Esophagus squamous epithelium (tissue), 4 donors: Measurements from ENCODE around the gene NOTCH4.

Experiments used
- CTCF ChIP-seq, 6 experiments: fragments of 450-650 bp in 4 of 6; fragments of 200-600 bp in 2 of 6; sonication (generic) in 2 of 6; IDR thresholded peaks; one replicate each; pipeline ENCODE4 v1.5.1; 2016 to 2019; ENCODE audit warnings: antibody characterized with exemption in 6 of 6, mild to moderate bottlenecking in 4 of 6, moderate library complexity in 4 of 6
- POLR2A ChIP-seq, 4 donors: fragments of 450-650 bp; IDR thresholded peaks; one replicate each; pipeline ENCODE4 v1.6.1; 2017; ENCODE audit warnings: antibody characterized with exemption in 4 of 4, mild to moderate bottlenecking in 4 of 4, moderate library complexity in 3 of 4

DNA sequence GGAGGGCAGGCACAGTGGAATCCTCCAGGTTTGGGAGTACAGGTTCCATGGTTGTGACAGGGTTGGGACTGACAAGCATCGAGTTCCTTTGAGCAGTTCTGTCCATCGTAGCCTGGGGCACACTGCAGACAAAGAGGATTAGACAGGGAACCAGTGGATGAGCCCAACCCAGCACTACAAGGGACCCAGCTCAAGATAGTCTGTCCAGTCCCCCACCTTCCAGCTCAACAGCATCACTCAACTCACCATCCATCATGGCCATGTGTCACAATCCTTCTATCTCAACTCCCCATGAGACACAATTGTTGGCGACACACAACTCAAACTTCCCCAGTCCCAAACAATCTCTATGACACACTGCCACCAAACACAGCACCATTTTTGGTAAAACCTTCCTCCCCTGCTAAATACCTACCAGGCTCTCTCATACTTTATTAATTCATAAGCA, 19.6 kb downstream of the NOTCH4 start:
- TF ChIP-seq CTCF (IDR thresholded peaks at IDR 0.05) (no peak), POLR2A (IDR thresholded peaks at IDR 0.05) (no peak)
